NT2/D1 (cell line): ENCODE measurements around the gene RASA2.

Source experiments
- SUZ12 ChIP-seq: IDR thresholded peaks from 2 replicates; pipeline ENCODE4 v1.6.1; 2011; ENCODE audit not compliant: insufficient read length, insufficient read depth; ENCODE audit errors: extremely low read depth
- YY1 ChIP-seq: IDR thresholded peaks from 2 replicates; pipeline ENCODE4 v1.6.1; 2011; ENCODE audit not compliant: insufficient read length, insufficient read depth

- TF ChIP-seq YY1 (no peak), SUZ12 (no peak)
Observed at GRCh38 chr3:141552440-141552991, 65.7 kb downstream of the RASA2 start.
